Measurements from ENCODE around the gene HDAC9. TPM values are rescaled to one million over a fixed set of nuclear protein-coding genes. Genes with fewer than 3 reads are reported as not detected.

HDAC9 gene
- total RNA-seq, 1 experiment from 2014 or later = 7.7 TPM

DNA sequence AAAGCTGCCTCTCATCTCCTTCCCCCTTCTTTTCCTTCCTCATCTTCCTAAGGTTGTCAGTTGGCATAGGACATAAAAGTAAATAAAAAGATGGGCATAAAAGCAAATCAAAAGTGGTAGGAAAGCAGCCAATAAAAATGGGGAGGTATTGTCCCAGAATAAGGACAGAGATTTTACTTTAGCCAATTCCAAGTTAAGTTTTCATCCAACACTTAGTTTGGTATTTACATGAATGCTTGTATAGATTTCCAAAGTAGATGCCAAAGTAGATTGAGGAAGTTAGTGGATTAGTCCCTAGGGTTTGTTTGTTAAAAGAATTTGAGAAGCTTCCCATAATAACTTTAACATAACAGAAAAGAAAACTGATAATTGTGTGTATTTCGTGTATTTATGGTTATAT lies 33.7 kb downstream of the HDAC9 start:
- H3K9me3 Mint-ChIP-seq = no peaks in the 10 kb centered on the region
- no peak overlapping the region for H4K91ac ChIP-seq (ENCODE audit: insufficient read length, low read depth, low read length)

More for the DNA sequence above, 33.7 kb downstream of the HDAC9 start:
- no peak overlapping the region for H3K27ac Mint-ChIP-seq
- no peaks in the 10 kb centered on the region for H3K36me3 Mint-ChIP-seq (ENCODE audit: insufficient read depth in 1 of 3, low read depth in 3 of 3)
- H3K4me1 Mint-ChIP-seq = no peaks in the 10 kb centered on the region; a peak in 1 of 4 replicates
- no peaks in the 10 kb centered on the region for H3K27me3 Mint-ChIP-seq (ENCODE audit: low read depth)
- no peak overlapping the region for H3K9ac ChIP-seq (ENCODE audit: extremely low read depth, insufficient read length, low read length)
- no peaks in the 10 kb centered on the region for H3K79me2 ChIP-seq (ENCODE audit: insufficient read depth, low read length)
- DNase-seq = no peak
- no peaks in the 10 kb centered on the region for H3K79me1 ChIP-seq (ENCODE audit: insufficient read depth, low read depth, low read length, poor library complexity, severe bottlenecking)
- no peak overlapping the region for H2AK5ac ChIP-seq (ENCODE audit: insufficient read length, low read length)
- H4K5ac ChIP-seq (ENCODE audit: insufficient read length, low read depth, low read length) = no peak overlapping the region
- no peaks in the 10 kb centered on the region for H3K27me3 ChIP-seq (ENCODE audit: insufficient read depth, low read length)
- no peaks in the 10 kb centered on the region for H3K23me2 ChIP-seq (ENCODE audit: insufficient read length, low read depth, low read length, poor library complexity, severe bottlenecking)
- H2AFZ ChIP-seq (ENCODE audit: low read length) = no peak overlapping the region
- TF ChIP-seq, protein P1, sequence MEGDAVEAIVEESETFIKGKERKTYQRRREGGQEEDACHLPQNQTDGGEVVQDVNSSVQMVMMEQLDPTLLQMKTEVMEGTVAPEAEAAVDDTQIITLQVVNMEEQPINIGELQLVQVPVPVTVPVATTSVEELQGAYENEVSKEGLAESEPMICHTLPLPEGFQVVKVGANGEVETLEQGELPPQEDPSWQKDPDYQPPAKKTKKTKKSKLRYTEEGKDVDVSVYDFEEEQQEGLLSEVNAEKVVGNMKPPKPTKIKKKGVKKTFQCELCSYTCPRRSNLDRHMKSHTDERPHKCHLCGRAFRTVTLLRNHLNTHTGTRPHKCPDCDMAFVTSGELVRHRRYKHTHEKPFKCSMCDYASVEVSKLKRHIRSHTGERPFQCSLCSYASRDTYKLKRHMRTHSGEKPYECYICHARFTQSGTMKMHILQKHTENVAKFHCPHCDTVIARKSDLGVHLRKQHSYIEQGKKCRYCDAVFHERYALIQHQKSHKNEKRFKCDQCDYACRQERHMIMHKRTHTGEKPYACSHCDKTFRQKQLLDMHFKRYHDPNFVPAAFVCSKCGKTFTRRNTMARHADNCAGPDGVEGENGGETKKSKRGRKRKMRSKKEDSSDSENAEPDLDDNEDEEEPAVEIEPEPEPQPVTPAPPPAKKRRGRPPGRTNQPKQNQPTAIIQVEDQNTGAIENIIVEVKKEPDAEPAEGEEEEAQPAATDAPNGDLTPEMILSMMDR (conservative IDR thresholded peaks at IDR 0.05) = no peak
- H3K18ac ChIP-seq (ENCODE audit: insufficient read length, low read depth, low read length) = no peak overlapping the region
- H4K20me1 ChIP-seq (ENCODE audit: control insufficient read depth, insufficient read depth, insufficient read length) = no peaks in the 10 kb centered on the region
- no peak overlapping the region for H3K4ac ChIP-seq (ENCODE audit: low read depth, low read length)
- H2BK20ac ChIP-seq (ENCODE audit: low read depth, low read length, poor library complexity, severe bottlenecking) = no peak overlapping the region
- no peak overlapping the region for H2BK15ac ChIP-seq (ENCODE audit: low read depth, low read length)
- H3K9me3 ChIP-seq (ENCODE audit: control insufficient read depth, low read depth, low read length) = no peaks in the 10 kb centered on the region
- no peak overlapping the region for H2BK12ac ChIP-seq (ENCODE audit: insufficient read length, low read depth, low read length)
- H3T11ph ChIP-seq (ENCODE audit: low read length) = no peak overlapping the region
- H3K4me2 ChIP-seq (ENCODE audit: insufficient read depth, insufficient read length, low read length) = no peak overlapping the region
- no peak overlapping the region for H3K14ac ChIP-seq (ENCODE audit: insufficient read depth, low read length)
- no peaks in the 10 kb centered on the region for H3K4me1 ChIP-seq (ENCODE audit: insufficient read depth, low read length)
- H3K4me3 Mint-ChIP-seq = no peak overlapping the region
- no peak overlapping the region for H3K56ac ChIP-seq (ENCODE audit: insufficient read length, low read depth, low read length)
- no peak overlapping the region for H3K23ac ChIP-seq (ENCODE audit: insufficient read length, low read depth, low read length)
- WGBS (ENCODE audit: extremely low coverage, insufficient read length, low lambda C conversion rate) = no CpG with 5 or more reads among the region's 1 CpG
- H2BK5ac ChIP-seq (ENCODE audit: insufficient read length, low read length) = no peak overlapping the region
- H4K8ac ChIP-seq (replicated peaks; ENCODE audit: insufficient read length, low read depth, low read length) = no peak overlapping the region
- H3K27ac ChIP-seq (ENCODE audit: insufficient read length, low read depth, low read length) = no peak overlapping the region
- H2BK120ac ChIP-seq (ENCODE audit: low read depth, low read length, poor library complexity, severe bottlenecking) = no peak overlapping the region

All from H9 (cell line).